CD14-positive monocyte (primary cell): Measurements from ENCODE around the gene OR51B2. TPM values are rescaled to one million over a fixed set of nuclear protein-coding genes. Genes with fewer than 3 reads are reported as not detected.

Experiments
- DNase-seq, 3 donors: peaks; one replicate each; pipeline ENCODE4 v3.0.0-alpha.2; 2011 to 2022
- H2AFZ ChIP-seq: 2 replicates; pipeline ENCODE4 v1.6.0; 2012; ENCODE audit warnings: mild to moderate bottlenecking, low read depth, low read length, inconsistent platforms; ENCODE audit not compliant: insufficient read depth, poor library complexity, severe bottlenecking
- H3K27ac ChIP-seq, 2 donors: 1 replicate in 1 of 2; 2 replicates in 1 of 2; pipeline ENCODE4 v1.5.1; 2012 to 2013; ENCODE audit warnings: low read length in 2 of 2, control low read depth in 1 of 2, inconsistent platforms in 1 of 2, low read depth in 1 of 2, mild to moderate bottlenecking in 1 of 2
- H3K27me3 ChIP-seq, 2 donors: one replicate each; pipeline versions ENCODE4 v1.6.0 to v1.6.1; 2011 to 2013; ENCODE audit warnings: low read length in 2 of 2; ENCODE audit not compliant: control insufficient read depth in 2 of 2, insufficient read depth in 2 of 2
- H3K36me3 ChIP-seq, 2 donors: replicated peaks in 1 of 2; 1 replicate in 1 of 2; 2 replicates in 1 of 2; pipeline versions ENCODE4 v1.5.1 to v1.6.1; 2012 to 2013; ENCODE audit warnings: low read length in 2 of 2, control low read depth in 1 of 2, inconsistent platforms in 1 of 2, mild to moderate bottlenecking in 1 of 2; ENCODE audit not compliant: insufficient read depth in 2 of 2, control insufficient read depth in 1 of 2
- H3K4me1 ChIP-seq, 2 donors: 1 replicate in 1 of 2; 2 replicates in 1 of 2; pipeline versions ENCODE4 v1.5.1 to v1.6.1; 2012 to 2013; ENCODE audit warnings: low read length in 2 of 2, control low read depth in 1 of 2, inconsistent platforms in 1 of 2, mild to moderate bottlenecking in 1 of 2, moderate library complexity in 1 of 2; ENCODE audit not compliant: insufficient read depth in 2 of 2, control insufficient read depth in 1 of 2
- H3K4me2 ChIP-seq: replicated peaks from 2 replicates; pipeline ENCODE3; 2012; ENCODE audit warnings: low read length, moderate library complexity, mild to moderate bottlenecking; ENCODE audit not compliant: poor library complexity, severe bottlenecking; ENCODE audit errors: extremely low read depth
- H3K4me3 ChIP-seq, 3 experiments: fragments of 200-600 bp in 1 of 3; sonication (generic) in 1 of 3; replicated peaks in 1 of 3; 1 replicate in 2 of 3; 2 replicates in 1 of 3; pipeline ENCODE4 v1.5.1; 2011 to 2013; ENCODE audit warnings: low read length in 3 of 3, mild to moderate bottlenecking in 3 of 3, control low read depth in 2 of 3, low read depth in 2 of 3, inconsistent platforms in 1 of 3, moderate library complexity in 1 of 3
- H3K79me2 ChIP-seq: 2 replicates; pipeline ENCODE4 v1.6.0; 2012; ENCODE audit warnings: mild to moderate bottlenecking, control low read depth, inconsistent platforms, low read length, moderate library complexity; ENCODE audit not compliant: insufficient read depth
- H3K9ac ChIP-seq: 2 replicates; pipeline ENCODE4 v1.6.0; 2017; ENCODE audit warnings: low read length, mild to moderate bottlenecking; ENCODE audit not compliant: insufficient read depth, poor library complexity, severe bottlenecking
- H3K9me3 ChIP-seq, 2 donors: replicated peaks in 1 of 2; 1 replicate in 1 of 2; 2 replicates in 1 of 2; pipeline versions ENCODE4 v1.5.1 to v1.6.1; 2012 to 2013; ENCODE audit warnings: low read length in 2 of 2, control low read depth in 1 of 2; ENCODE audit not compliant: control insufficient read depth in 1 of 2, insufficient read depth in 1 of 2
- H4K20me1 ChIP-seq: 2 replicates; pipeline ENCODE4 v1.6.0; 2012; ENCODE audit warnings: mild to moderate bottlenecking, low read length, control low read depth, moderate library complexity; ENCODE audit not compliant: insufficient read depth
- H3K27ac Mint-ChIP-seq, 7 donors: one replicate each; pipeline ENCODE4 v1.8.0; 2020; ENCODE audit warnings: mild to moderate bottlenecking in 7 of 7, mixed read lengths in 7 of 7, moderate library complexity in 6 of 7, inconsistent platforms in 2 of 7
- H3K27me3 Mint-ChIP-seq, 3 donors: one replicate each; pipeline ENCODE4 v1.8.0; 2021 to 2022; ENCODE audit warnings: low read depth in 3 of 3, mild to moderate bottlenecking in 3 of 3, mixed read lengths in 3 of 3, moderate library complexity in 3 of 3, inconsistent platforms in 1 of 3
- H3K36me3 Mint-ChIP-seq, 2 donors: one replicate each; pipeline ENCODE4 v1.8.0; 2020; ENCODE audit warnings: mixed read lengths in 2 of 2, inconsistent platforms in 1 of 2, mild to moderate bottlenecking in 1 of 2
- H3K4me1 Mint-ChIP-seq: one replicate; pipeline ENCODE4 v1.8.0; 2020; ENCODE audit warnings: mild to moderate bottlenecking, mixed read lengths
- H3K4me3 Mint-ChIP-seq, 2 donors: one replicate each; pipeline ENCODE4 v1.8.0; 2020; ENCODE audit warnings: mild to moderate bottlenecking in 2 of 2, mixed read lengths in 2 of 2, moderate library complexity in 1 of 2
- H3K9me3 Mint-ChIP-seq, 7 donors: one replicate each; pipeline ENCODE4 v1.8.0; 2020 to 2022; ENCODE audit warnings: mixed read lengths in 7 of 7, mild to moderate bottlenecking in 6 of 7, moderate library complexity in 6 of 7, inconsistent platforms in 2 of 7
- WGBS: methylation state at CpG from one replicate; pipeline ENCODE4 v1.1.5; 2013; ENCODE audit warnings: missing lambda C conversion rate; ENCODE audit not compliant: insufficient coverage; 5-methylcytosine and 5-hydroxymethylcytosine counted together
- intact Hi-C, 2 donors: fragments of 100-400 bp; cut with micrococcal nuclease; formaldehyde crosslinking; loops; one replicate each; pipeline versions ENCODE4 v1.15.0 to v1.15.1; 2023
- polyA plus RNA-seq, 3 donors: library from polyadenylated mRNA; depleted of rRNA in 1 of 3; unstranded in 2 of 3; stranded (reverse) in 1 of 3; fragments of 300-500 nt in 2 of 3; fragments of >200 nt in 1 of 3; fragmentation: Illumina TruSeq in 2 of 3; gene quantifications; 1 replicate in 2 of 3; 2 replicates in 1 of 3; pipeline ENCODE4 v1.2.3, GENCODE V29; 2012 to 2021
- TF ChIP-seq, protein P1 (sequence below): fragments of 200-600 bp; IDR thresholded peaks from one replicate; pipeline ENCODE4 v1.8.0; 2022; ENCODE audit warnings: antibody characterized with exemption, mild to moderate bottlenecking

Gene OR51B2
- polyA plus RNA-seq, 3 donors = not detected

DNA sequence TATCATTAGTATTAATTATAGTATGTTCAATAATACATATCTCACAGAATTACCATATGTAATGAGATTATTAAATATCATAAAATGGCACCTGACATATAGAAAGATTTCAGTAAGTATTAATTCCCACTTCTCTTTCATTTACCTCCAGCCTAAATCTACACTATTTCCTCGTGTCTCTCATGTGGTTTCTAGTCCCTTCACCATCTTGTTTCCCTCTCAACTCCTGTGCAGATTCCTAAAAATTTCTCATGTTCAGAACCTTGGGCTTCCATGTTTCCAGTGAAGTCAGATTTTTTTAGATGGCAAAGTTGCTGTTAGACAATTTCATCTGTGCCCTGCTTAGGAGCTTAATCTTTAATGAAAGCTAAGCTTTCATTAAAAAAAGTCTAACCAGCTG, 40.2 kb downstream of the OR51B2 start:
- H3K4me1 Mint-ChIP-seq = peaks cover 4% of the 10 kb centered on the region
- TF ChIP-seq, protein P1, sequence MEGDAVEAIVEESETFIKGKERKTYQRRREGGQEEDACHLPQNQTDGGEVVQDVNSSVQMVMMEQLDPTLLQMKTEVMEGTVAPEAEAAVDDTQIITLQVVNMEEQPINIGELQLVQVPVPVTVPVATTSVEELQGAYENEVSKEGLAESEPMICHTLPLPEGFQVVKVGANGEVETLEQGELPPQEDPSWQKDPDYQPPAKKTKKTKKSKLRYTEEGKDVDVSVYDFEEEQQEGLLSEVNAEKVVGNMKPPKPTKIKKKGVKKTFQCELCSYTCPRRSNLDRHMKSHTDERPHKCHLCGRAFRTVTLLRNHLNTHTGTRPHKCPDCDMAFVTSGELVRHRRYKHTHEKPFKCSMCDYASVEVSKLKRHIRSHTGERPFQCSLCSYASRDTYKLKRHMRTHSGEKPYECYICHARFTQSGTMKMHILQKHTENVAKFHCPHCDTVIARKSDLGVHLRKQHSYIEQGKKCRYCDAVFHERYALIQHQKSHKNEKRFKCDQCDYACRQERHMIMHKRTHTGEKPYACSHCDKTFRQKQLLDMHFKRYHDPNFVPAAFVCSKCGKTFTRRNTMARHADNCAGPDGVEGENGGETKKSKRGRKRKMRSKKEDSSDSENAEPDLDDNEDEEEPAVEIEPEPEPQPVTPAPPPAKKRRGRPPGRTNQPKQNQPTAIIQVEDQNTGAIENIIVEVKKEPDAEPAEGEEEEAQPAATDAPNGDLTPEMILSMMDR = no peak
- H3K27ac ChIP-seq = no peak overlapping the region
- no peak overlapping the region for H3K9ac ChIP-seq
- no peaks in the 10 kb centered on the region for H3K9me3 ChIP-seq
- no peak for DNase-seq
- peaks cover 0 to 3% (median 1%) of the 10 kb centered on the region in 3 donors for H3K27me3 Mint-ChIP-seq
- no peaks in the 10 kb centered on the region for H3K36me3 Mint-ChIP-seq
- no peak overlapping the region for H3K4me3 ChIP-seq
- no peaks in the 10 kb centered on the region for H3K36me3 ChIP-seq
- H3K4me1 ChIP-seq = peaks cover 0 to 4% of the 10 kb centered on the region in 2 donors
- H4K20me1 ChIP-seq = no peaks in the 10 kb centered on the region
- no peaks in the 10 kb centered on the region for H3K79me2 ChIP-seq
- H2AFZ ChIP-seq = no peak overlapping the region
- no peak overlapping the region for H3K27ac Mint-ChIP-seq
- peaks cover 0 to 3% (median 0%) of the 10 kb centered on the region in 7 donors for H3K9me3 Mint-ChIP-seq
- H3K4me2 ChIP-seq = no peak overlapping the region
- no peaks in the 10 kb centered on the region for H3K27me3 ChIP-seq
- WGBS = 80% methylated on average over 1 of the region's 1 CpG
- intact Hi-C loops = no loop called here
- no peak overlapping the region for H3K4me3 Mint-ChIP-seq

DNA sequence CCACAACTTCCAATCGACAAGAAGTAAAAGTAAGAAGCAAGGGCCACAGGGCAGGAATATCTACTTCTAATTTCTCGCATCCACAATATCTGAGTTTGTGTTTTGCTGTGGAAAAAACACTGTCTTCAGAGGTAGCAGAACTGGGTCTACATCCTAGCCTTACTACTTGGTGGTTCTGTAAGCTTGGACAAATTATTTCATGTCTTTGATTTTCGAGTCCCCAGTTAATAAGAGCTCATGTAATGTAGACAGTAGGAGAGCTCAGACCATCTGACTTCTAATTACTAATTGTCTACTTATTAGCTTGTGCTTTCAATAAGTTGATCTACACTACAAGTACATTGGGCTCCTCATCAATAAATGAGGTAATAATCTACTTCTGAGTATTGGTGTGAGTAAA, 41.0 kb downstream of the OR51B2 start:
- no peak overlapping the region for H3K27ac Mint-ChIP-seq
- Histone ChIP-seq H3K27me3 (no peaks in the 10 kb centered on the region), H3K36me3 (no peaks in the 10 kb centered on the region), H3K79me2 (no peaks in the 10 kb centered on the region), H4K20me1 (no peaks in the 10 kb centered on the region), H3K9me3 (no peaks in the 10 kb centered on the region), H3K27ac (no peak overlapping the region), H3K4me2 (no peak overlapping the region), H3K9ac (no peak overlapping the region), H3K4me3 (no peak overlapping the region), H3K4me1 (peaks cover 0 to 4% of the 10 kb centered on the region in 2 donors), H2AFZ (no peak overlapping the region)
- no peaks in the 10 kb centered on the region for H3K36me3 Mint-ChIP-seq
- peaks cover 0 to 3% (median 1%) of the 10 kb centered on the region in 3 donors for H3K27me3 Mint-ChIP-seq
- TF ChIP-seq, protein P1 = no peak
- no CpG with 5 or more reads among the region's 3 CpGs for WGBS
- H3K4me1 Mint-ChIP-seq = peaks cover 4% of the 10 kb centered on the region
- no peak for DNase-seq
- peaks cover 0 to 3% (median 0%) of the 10 kb centered on the region in 7 donors for H3K9me3 Mint-ChIP-seq
- H3K4me3 Mint-ChIP-seq = no peak overlapping the region
- intact Hi-C loops = no loop called here
